NAMALWA (cell line): ENCODE measurements around the gene WSB2.

Experiments
- DNase-seq: peaks from one replicate; pipeline ENCODE4 v3.0.0-alpha.2; 2015; ENCODE audit warnings: low spot score

The WSB2 gene

GRCh38 chr12:117986705-117987469 is 74.1 kb downstream of the WSB2 start:
- DNase-seq, result no peak

- no peak for DNase-seq
Observed at GRCh38 chr12:117985182-117985581, 75.8 kb downstream of the WSB2 start.
